Effector memory CD4-positive, alpha-beta T cell (primary cell): Measurements from ENCODE around the gene ERC2.

ENCODE experiments used
- DNase-seq, 3 donors: peaks; one replicate each; pipeline ENCODE4 v3.0.0-alpha.2; 2020
- H3K27ac ChIP-seq: 2 replicates; pipeline ENCODE4 v1.7.0; 2013; ENCODE audit warnings: mild to moderate bottlenecking, low read length, moderate library complexity; ENCODE audit not compliant: insufficient read depth, poor library complexity, severe bottlenecking
- H3K27me3 ChIP-seq: replicated peaks from 2 replicates; pipeline ENCODE4 v1.7.0; 2013; ENCODE audit warnings: mild to moderate bottlenecking, low read length; ENCODE audit not compliant: insufficient read depth, control insufficient read depth, poor library complexity, severe bottlenecking
- H3K36me3 ChIP-seq: 2 replicates; pipeline ENCODE4 v1.7.0; 2013; ENCODE audit warnings: mild to moderate bottlenecking, low read length, moderate library complexity; ENCODE audit not compliant: control insufficient read depth, insufficient read depth
- H3K4me1 ChIP-seq: 2 replicates; pipeline ENCODE4 v1.7.0; 2013; ENCODE audit warnings: low read length, mild to moderate bottlenecking; ENCODE audit not compliant: control insufficient read depth, insufficient read depth, poor library complexity, severe bottlenecking
- H3K4me3 ChIP-seq: 2 replicates; pipeline ENCODE4 v1.7.0; 2013; ENCODE audit warnings: low read length, low read depth, mild to moderate bottlenecking; ENCODE audit not compliant: insufficient read depth, poor library complexity, severe bottlenecking
- H3K9me3 ChIP-seq: 2 replicates; pipeline ENCODE4 v1.7.0; 2013; ENCODE audit warnings: mild to moderate bottlenecking, low read length, moderate library complexity; ENCODE audit not compliant: control insufficient read depth

The ERC2 gene

DNA sequence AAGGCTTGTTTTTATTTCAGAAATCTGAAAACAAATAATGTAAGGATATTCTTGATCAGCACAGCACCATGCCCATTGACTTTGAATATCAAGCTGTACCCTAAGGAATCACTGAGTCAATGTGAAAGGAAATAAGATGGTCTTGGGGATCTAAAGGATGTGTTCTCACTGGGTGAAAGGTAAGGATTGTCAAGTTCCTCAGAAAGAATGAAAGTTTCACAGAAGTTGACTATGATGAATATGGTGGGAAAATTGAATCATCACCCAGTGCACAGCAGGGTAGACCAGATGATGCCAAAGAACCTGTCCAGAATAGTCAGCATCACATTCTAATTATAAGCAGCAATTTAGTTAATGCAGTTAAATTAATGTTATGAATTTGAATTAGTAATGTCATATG lies 16.2 kb downstream of the ERC2 start:
- Histone ChIP-seq H3K27ac (no peak overlapping the region), H3K9me3 (no peaks in the 10 kb centered on the region), H3K4me1 (no peaks in the 10 kb centered on the region), H3K27me3 (no peaks in the 10 kb centered on the region), H3K4me3 (no peak overlapping the region), H3K36me3 (no peaks in the 10 kb centered on the region)
- no peak for DNase-seq

DNA sequence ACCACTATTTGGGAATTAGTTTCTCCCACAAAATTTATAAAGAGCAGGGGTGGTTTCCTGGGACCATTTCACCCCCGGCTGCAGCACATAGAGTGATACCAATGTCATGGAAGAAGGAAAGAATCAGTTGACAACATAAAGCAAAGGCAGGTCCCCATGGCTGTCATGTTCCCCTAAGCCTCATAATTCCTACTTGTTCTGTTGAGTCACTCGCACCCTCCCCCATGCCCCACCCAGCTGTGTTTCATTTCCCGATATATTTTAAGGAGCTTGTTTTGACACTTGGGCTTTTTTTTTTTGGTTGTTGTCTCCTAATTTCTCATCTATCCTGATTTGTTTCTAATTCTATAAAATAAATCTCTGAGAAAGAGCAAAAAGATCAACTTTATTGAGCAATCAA lies 24.9 kb downstream of the ERC2 start:
- Histone ChIP-seq H3K27ac (no peak overlapping the region), H3K9me3 (no peaks in the 10 kb centered on the region), H3K4me1 (no peaks in the 10 kb centered on the region)

DNA sequence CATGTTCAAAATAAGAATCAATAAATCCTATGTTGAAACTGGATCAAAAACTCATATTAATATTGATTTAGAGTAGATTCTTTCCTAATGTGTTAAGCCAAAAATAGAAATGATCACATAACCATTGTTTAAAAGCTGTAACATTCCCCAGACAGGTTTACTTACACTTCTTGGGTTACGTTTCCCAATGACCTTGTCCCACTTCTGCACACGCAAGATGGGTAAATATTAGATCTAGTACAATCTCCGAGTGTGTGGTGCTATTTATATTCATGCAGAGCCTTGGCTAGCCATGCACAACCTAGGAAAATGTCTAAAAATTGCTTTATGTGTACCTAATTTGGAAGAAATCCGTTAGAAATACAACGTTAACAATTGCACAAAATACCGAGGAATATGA lies 39.6 kb downstream of the ERC2 start:
- Histone ChIP-seq H3K27me3 (no peaks in the 10 kb centered on the region), H3K9me3 (no peaks in the 10 kb centered on the region), H3K36me3 (no peaks in the 10 kb centered on the region), H3K4me3 (no peak overlapping the region), H3K27ac (no peak overlapping the region), H3K4me1 (no peaks in the 10 kb centered on the region)
- DNase-seq = no peak

More for the DNA sequence above, 24.9 kb downstream of the ERC2 start:
- no peaks in the 10 kb centered on the region for H3K27me3 ChIP-seq
- no peak for DNase-seq
- no peak overlapping the region for H3K4me3 ChIP-seq
- H3K36me3 ChIP-seq = no peaks in the 10 kb centered on the region

DNA sequence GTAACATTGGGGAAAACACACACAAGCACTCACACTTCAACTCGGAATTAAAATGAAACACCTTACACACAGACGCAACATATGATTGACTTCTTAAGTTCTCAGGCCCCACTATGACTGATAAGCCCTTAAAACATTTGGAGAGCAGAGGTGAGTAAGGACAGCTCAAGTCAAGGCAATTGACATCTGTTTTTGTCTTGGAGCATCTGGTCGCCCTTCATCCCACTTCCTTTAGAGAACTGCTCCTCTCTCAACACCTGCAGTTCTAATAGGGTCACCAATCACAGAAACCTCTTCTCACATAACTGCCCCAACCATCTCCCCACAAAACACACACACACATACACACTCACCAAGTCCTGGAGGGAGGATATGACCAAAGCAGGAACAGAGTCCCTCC lies 43.4 kb downstream of the ERC2 start:
- H3K4me1 ChIP-seq = no peaks in the 10 kb centered on the region
- no peak overlapping the region for H3K4me3 ChIP-seq
- DNase-seq = no peak
- H3K9me3 ChIP-seq = no peaks in the 10 kb centered on the region
- H3K36me3 ChIP-seq = no peaks in the 10 kb centered on the region
- no peaks in the 10 kb centered on the region for H3K27me3 ChIP-seq
- H3K27ac ChIP-seq = no peak overlapping the region

DNA sequence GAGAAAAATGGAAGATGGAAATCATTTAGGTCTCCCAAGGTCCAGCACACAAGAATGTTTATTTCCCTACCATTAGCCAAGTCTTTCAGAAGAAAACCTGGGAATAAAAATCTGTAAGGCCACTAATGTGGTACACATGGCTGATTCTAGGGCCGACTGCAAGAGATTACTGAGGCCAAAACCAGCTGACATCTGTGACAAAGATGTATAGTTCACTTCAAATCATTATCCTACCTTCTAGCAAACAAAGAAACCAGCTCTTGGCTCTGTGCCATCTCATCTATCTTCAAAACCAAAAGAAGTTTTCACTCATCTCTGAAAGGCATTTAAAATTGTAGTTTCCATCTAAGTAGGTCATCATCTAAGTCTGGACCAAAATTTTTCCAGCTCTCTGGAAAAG lies 43.9 kb downstream of the ERC2 start:
- no peak overlapping the region for H3K27ac ChIP-seq
- no peak overlapping the region for H3K4me3 ChIP-seq
- H3K27me3 ChIP-seq = no peaks in the 10 kb centered on the region
- no peaks in the 10 kb centered on the region for H3K4me1 ChIP-seq
- H3K9me3 ChIP-seq = no peaks in the 10 kb centered on the region
- H3K36me3 ChIP-seq = no peaks in the 10 kb centered on the region
- DNase-seq = no peak

DNA sequence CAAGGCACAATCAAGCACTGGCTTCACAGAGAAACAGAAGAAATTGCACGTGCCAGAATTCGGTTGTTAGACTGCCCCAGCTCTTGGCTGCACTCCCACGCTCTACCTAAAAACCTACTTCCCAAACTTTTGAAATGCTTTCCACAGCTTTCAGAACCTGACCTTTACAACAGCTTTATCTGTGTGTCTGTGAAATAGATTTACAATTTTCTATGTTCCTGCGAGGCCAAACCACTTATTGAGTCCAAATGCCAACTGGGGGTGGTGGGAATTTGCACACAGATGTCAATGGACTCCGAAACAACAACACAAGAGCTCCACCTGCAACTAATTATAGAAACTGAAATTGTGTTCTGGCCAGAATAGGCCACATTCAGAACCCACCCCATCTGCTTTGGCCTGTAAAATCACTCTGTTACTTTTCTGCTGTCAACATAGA lies 44.6 kb downstream of the ERC2 start:
- Histone ChIP-seq H3K36me3 (no peaks in the 10 kb centered on the region), H3K9me3 (no peaks in the 10 kb centered on the region), H3K27me3 (no peaks in the 10 kb centered on the region), H3K27ac (no peak overlapping the region), H3K4me1 (no peaks in the 10 kb centered on the region), H3K4me3 (no peak overlapping the region)
- DNase-seq = no peak

DNA sequence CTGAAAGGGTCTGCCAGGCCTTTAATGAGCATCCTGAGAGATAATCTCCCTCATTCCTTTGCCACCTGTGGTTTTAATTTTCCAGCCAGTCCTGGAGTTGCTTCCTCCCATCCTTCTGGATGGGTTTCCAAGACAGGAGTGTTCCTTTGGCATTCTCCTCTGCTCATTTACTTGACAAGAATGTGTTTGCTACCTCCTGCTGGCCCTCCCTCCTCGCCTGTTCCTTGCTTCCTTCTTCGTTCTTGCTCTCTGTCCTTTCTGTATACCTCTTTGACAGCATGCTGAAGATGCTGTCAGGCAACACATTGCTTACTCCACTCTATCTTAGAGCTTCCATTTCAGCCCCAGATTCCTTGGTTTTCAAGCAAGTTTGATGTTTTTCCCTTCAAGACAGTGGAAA lies 46.0 kb downstream of the ERC2 start:
- H3K36me3 ChIP-seq = no peaks in the 10 kb centered on the region
- DNase-seq = no peak
- H3K4me3 ChIP-seq = no peak overlapping the region
- H3K27me3 ChIP-seq = no peaks in the 10 kb centered on the region
- no peaks in the 10 kb centered on the region for H3K9me3 ChIP-seq
- H3K4me1 ChIP-seq = no peaks in the 10 kb centered on the region
- no peak overlapping the region for H3K27ac ChIP-seq

DNA sequence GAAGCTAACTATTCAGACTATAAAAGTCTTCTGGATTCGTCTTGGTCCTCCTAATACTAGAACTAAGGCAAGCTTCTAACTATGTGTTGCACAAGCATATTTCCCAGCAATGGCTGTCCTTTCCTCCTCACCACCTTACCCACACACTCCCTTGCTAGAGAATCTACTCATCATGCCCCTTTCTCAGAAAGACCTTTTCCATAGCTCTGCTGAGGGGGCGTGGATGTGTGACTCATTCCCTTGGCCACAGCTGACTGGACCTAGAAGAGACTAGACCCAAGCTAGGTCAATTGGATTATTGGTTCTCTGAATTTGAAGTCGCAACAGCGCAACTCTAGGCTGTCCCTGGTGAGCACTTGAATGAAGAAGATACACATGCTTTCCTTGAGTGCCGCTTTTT lies 47.1 kb downstream of the ERC2 start:
- Histone ChIP-seq H3K9me3 (no peaks in the 10 kb centered on the region), H3K4me3 (no peak overlapping the region), H3K27me3 (no peaks in the 10 kb centered on the region), H3K27ac (no peak overlapping the region), H3K36me3 (no peaks in the 10 kb centered on the region), H3K4me1 (no peaks in the 10 kb centered on the region)
- DNase-seq = no peak

DNA sequence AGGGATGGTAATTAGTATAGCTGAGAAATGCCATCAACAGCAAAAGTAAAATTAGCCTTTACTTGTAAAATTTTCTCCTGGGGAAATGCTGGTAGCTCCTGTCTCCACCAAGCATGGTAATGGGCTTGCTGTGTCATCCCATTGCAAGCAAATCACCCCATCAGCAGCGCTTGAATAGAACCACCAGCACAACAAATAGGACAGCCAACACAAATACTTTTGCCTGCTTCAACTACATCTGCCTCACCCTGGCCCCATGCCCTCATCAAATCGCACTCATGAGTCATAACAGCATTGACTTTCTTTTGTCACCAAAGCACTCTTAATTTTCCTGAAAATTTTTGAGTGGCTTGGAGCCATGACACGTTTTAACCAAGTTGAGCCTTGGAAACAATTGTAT lies 52.6 kb downstream of the ERC2 start:
- H3K27ac ChIP-seq = no peak overlapping the region
- no peak overlapping the region for H3K4me3 ChIP-seq
- H3K27me3 ChIP-seq = no peaks in the 10 kb centered on the region
- no peaks in the 10 kb centered on the region for H3K4me1 ChIP-seq
- H3K9me3 ChIP-seq = no peaks in the 10 kb centered on the region
- DNase-seq = no peak
- no peaks in the 10 kb centered on the region for H3K36me3 ChIP-seq

DNA sequence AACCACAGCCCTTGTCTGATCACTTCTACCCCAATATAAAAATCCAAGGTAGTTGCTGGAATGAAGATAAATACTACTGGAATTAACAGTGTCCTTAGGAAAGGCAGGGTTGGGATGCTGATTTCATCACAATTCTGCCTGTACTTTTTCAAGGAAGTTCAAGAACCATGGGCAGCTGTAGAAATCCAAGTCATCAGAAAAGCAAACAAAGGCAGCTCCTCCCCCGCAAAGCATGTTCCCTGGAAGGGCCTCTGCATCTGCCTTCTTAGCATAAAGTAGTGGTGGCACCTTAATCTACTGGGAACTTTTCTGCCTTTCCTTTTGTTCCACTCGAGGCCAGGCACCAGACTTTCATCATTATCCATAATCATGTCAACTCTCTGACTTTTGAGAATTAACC lies 54.4 kb downstream of the ERC2 start:
- no peaks in the 10 kb centered on the region for H3K9me3 ChIP-seq
- H3K27me3 ChIP-seq = no peaks in the 10 kb centered on the region
- no peak overlapping the region for H3K4me3 ChIP-seq
- no peak overlapping the region for H3K27ac ChIP-seq
- no peak for DNase-seq
- no peaks in the 10 kb centered on the region for H3K4me1 ChIP-seq
- no peaks in the 10 kb centered on the region for H3K36me3 ChIP-seq

DNA sequence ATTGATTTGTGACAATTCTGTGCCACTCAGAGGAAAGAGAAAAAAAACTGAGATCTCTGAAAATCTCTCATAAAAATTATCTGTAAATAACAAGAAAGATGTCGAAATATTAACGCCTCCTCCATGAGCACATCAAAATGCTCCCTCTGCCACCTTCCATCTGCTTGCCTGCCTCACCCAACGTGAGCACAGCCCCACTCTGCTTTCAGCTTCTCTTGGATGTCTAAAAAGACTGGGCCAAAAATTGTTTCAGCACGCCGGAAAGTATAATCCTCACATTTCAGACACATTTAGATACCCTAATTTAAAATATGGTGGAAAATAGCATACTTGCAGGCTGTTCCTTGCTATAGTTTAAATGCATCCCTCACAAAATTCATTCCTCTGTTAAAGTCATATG lies 57.1 kb downstream of the ERC2 start:
- Histone ChIP-seq H3K36me3 (no peaks in the 10 kb centered on the region), H3K27ac (no peak overlapping the region), H3K4me1 (no peaks in the 10 kb centered on the region), H3K27me3 (no peaks in the 10 kb centered on the region), H3K9me3 (no peaks in the 10 kb centered on the region), H3K4me3 (no peak overlapping the region)
- no peak for DNase-seq
